GM23338 (cell line): ENCODE results near the gene CNTNAP2. TPM values are rescaled to one million over a fixed set of nuclear protein-coding genes. Genes with fewer than 3 reads are reported as not detected.
A peak's percentile ranks its signal among the peaks of the same experiment; 100 is the strongest.

Experiments used
- ATAC-seq: fragments of 200-7000 bp; cut with Tn5 transposase; 3 replicates; pipeline ENCODE4 v1.9.1; 2020
- DNase-seq: peaks from one replicate; pipeline ENCODE4 v3.0.0-alpha.2; 2015; ENCODE audit warnings: low spot score
- H2AFZ ChIP-seq: fragments of 200-600 bp; sonication (generic); 2 replicates; pipeline ENCODE4 v1.8.0; 2016; ENCODE audit warnings: antibody characterized with exemption, mild to moderate bottlenecking, moderate library complexity
- H3F3A ChIP-seq: fragments of 200-600 bp; sonication (generic); replicated peaks from 2 replicates; pipeline ENCODE4 v1.8.0; 2017; ENCODE audit warnings: antibody characterized with exemption, mixed run types, low read depth
- H3K27ac ChIP-seq: fragments of 200-600 bp; sonication (generic); 2 replicates; pipeline ENCODE4 v1.6.1; 2016; ENCODE audit warnings: low read depth
- H3K27me3 ChIP-seq: fragments of 200-600 bp; sonication (generic); 2 replicates; pipeline ENCODE4 v1.8.0; 2016; ENCODE audit warnings: mild to moderate bottlenecking, mixed run types, moderate library complexity; ENCODE audit not compliant: insufficient read depth
- H3K36me3 ChIP-seq: fragments of 200-600 bp; sonication (generic); 2 replicates; pipeline ENCODE4 v1.8.0; 2016; ENCODE audit warnings: mild to moderate bottlenecking; ENCODE audit not compliant: insufficient read depth
- H3K4me1 ChIP-seq: fragments of 200-600 bp; sonication (generic); 2 replicates; pipeline ENCODE4 v1.8.0; 2016; ENCODE audit warnings: mild to moderate bottlenecking, moderate library complexity; ENCODE audit not compliant: insufficient read depth
- H3K4me2 ChIP-seq: fragments of 200-600 bp; sonication (generic); 2 replicates; pipeline ENCODE4 v1.7.1; 2017; ENCODE audit warnings: mixed run types
- H3K4me3 ChIP-seq: fragments of 200-600 bp; sonication (generic); 2 replicates; pipeline ENCODE4 v1.6.1; 2016; ENCODE audit warnings: mixed run types
- H3K79me2 ChIP-seq: fragments of 200-600 bp; sonication (generic); replicated peaks from 2 replicates; pipeline ENCODE4 v1.8.0; 2017; ENCODE audit warnings: mild to moderate bottlenecking; ENCODE audit not compliant: insufficient read depth
- H3K9me2 ChIP-seq: fragments of 200-600 bp; sonication (generic); 2 replicates; pipeline ENCODE4 v1.8.0; 2017; ENCODE audit not compliant: insufficient read depth
- H4K20me1 ChIP-seq: fragments of 200-600 bp; sonication (generic); replicated peaks from 2 replicates; pipeline ENCODE4 v1.8.0; 2017; ENCODE audit warnings: mild to moderate bottlenecking; ENCODE audit not compliant: insufficient read depth
- H3K27ac Mint-ChIP-seq: 2 replicates; pipeline ENCODE4 v1.8.0; 2020; ENCODE audit warnings: inconsistent platforms, mild to moderate bottlenecking, moderate library complexity, mixed read lengths
- H3K27me3 Mint-ChIP-seq: 3 replicates; pipeline ENCODE4 v1.8.0; 2022; ENCODE audit warnings: low read depth, mild to moderate bottlenecking, moderate library complexity, mixed read lengths, inconsistent platforms; ENCODE audit not compliant: insufficient read depth, poor library complexity
- H3K36me3 Mint-ChIP-seq: 3 replicates; pipeline ENCODE4 v1.8.0; 2021; ENCODE audit warnings: low read depth, mild to moderate bottlenecking, inconsistent platforms, moderate library complexity, mixed read lengths
- H3K4me1 Mint-ChIP-seq: 3 replicates; pipeline ENCODE4 v1.8.0; 2020; ENCODE audit warnings: mild to moderate bottlenecking, inconsistent platforms, mixed read lengths
- H3K4me3 Mint-ChIP-seq: 3 replicates; pipeline ENCODE4 v1.8.0; 2021; ENCODE audit warnings: moderate library complexity, mild to moderate bottlenecking, inconsistent platforms, mixed read lengths
- H3K9me3 Mint-ChIP-seq: 3 replicates; pipeline ENCODE4 v1.8.0; 2020; ENCODE audit warnings: moderate library complexity, mild to moderate bottlenecking, inconsistent platforms, mixed read lengths
- CREB1 ChIP-seq: fragments of 250-450 bp; sonication (Bioruptor Pico); IDR thresholded peaks from 2 replicates; pipeline ENCODE4 v1.5.0; 2020; ENCODE audit warnings: low read depth, mild to moderate bottlenecking, moderate library complexity
- ETS1 ChIP-seq: IDR thresholded peaks from 2 replicates; pipeline ENCODE4 v1.6.1; 2016; ENCODE audit warnings: antibody characterized with exemption
- EZH2 ChIP-seq: fragments of 200-600 bp; sonication (generic); IDR thresholded peaks from one replicate; pipeline ENCODE4 v1.8.0; 2017; ENCODE audit warnings: antibody characterized with exemption, mild to moderate bottlenecking, low read depth; ENCODE audit not compliant: unreplicated experiment
- EZH2phosphoT487 ChIP-seq: fragments of 200-600 bp; sonication (generic); IDR thresholded peaks from one replicate; pipeline ENCODE4 v1.8.1; 2018; ENCODE audit warnings: antibody characterized with exemption; ENCODE audit not compliant: unreplicated experiment
- JUNB ChIP-seq: IDR thresholded peaks from one replicate; pipeline ENCODE4 v1.6.1; 2016; ENCODE audit warnings: antibody characterized with exemption; ENCODE audit not compliant: unreplicated experiment
- NANOG ChIP-seq: IDR thresholded peaks from 2 replicates; pipeline ENCODE4 v1.6.1; 2016; ENCODE audit warnings: antibody characterized with exemption, borderline replicate concordance
- POLR2AphosphoS5 ChIP-seq: IDR thresholded peaks from 2 replicates; pipeline ENCODE4 v1.6.1; 2016; ENCODE audit warnings: antibody characterized with exemption, low read depth
- STAT1 ChIP-seq: IDR thresholded peaks from one replicate; pipeline ENCODE4 v1.6.1; 2016; ENCODE audit warnings: antibody characterized with exemption; ENCODE audit not compliant: unreplicated experiment
- ZNF114 ChIP-seq: fragments of 250-450 bp; sonication (Bioruptor Pico); IDR thresholded peaks from 2 replicates; pipeline ENCODE4 v1.5.0; 2020; ENCODE audit warnings: mild to moderate bottlenecking, moderate library complexity
- ZNF331 ChIP-seq: fragments of 250-450 bp; sonication (Bioruptor Pico); IDR thresholded peaks from 2 replicates; pipeline ENCODE4 v1.5.0; 2020; ENCODE audit warnings: low read depth, mild to moderate bottlenecking, moderate library complexity
- ZNF462 ChIP-seq: fragments of 250-450 bp; sonication (Bioruptor Pico); IDR thresholded peaks from 2 replicates; pipeline ENCODE4 v1.5.0; 2020; ENCODE audit warnings: mild to moderate bottlenecking, moderate library complexity
- polyA plus RNA-seq: library from polyadenylated mRNA; unstranded; fragments of >200 nt; fragmentation: Nextera tagmentation; extraction: Ambion mirVana; gene quantifications from 2 replicates; pipeline ENCODE4 v1.2.1, GENCODE V29; 2016
- total RNA-seq: library from RNA; depleted of rRNA; stranded (reverse); fragments of >200 nt; shearing (Covaris generic); gene quantifications from 2 replicates; pipeline ENCODE4 v1.2.3, GENCODE V29; 2014
- TF ChIP-seq, protein P1 (sequence below): IDR thresholded peaks from one replicate; pipeline ENCODE4 v1.6.1; 2018; ENCODE audit warnings: antibody characterized with exemption; ENCODE audit not compliant: unreplicated experiment
- TF ChIP-seq, protein P2 (sequence below), 2 experiments: fragments of 200-600 bp in 1 of 2; sonication (generic) in 1 of 2; conservative IDR thresholded peaks; 2 replicates each; pipeline versions ENCODE4 v1.5.1 to v1.6.1; 2016 to 2017; ENCODE audit warnings: antibody characterized with exemption in 2 of 2, low read depth in 2 of 2, mild to moderate bottlenecking in 2 of 2, moderate library complexity in 1 of 2

CNTNAP2 gene
- total and polyA plus RNA-seq, 2 experiments from 2014 or later: 38.2 to 61.3 TPM

DNA sequence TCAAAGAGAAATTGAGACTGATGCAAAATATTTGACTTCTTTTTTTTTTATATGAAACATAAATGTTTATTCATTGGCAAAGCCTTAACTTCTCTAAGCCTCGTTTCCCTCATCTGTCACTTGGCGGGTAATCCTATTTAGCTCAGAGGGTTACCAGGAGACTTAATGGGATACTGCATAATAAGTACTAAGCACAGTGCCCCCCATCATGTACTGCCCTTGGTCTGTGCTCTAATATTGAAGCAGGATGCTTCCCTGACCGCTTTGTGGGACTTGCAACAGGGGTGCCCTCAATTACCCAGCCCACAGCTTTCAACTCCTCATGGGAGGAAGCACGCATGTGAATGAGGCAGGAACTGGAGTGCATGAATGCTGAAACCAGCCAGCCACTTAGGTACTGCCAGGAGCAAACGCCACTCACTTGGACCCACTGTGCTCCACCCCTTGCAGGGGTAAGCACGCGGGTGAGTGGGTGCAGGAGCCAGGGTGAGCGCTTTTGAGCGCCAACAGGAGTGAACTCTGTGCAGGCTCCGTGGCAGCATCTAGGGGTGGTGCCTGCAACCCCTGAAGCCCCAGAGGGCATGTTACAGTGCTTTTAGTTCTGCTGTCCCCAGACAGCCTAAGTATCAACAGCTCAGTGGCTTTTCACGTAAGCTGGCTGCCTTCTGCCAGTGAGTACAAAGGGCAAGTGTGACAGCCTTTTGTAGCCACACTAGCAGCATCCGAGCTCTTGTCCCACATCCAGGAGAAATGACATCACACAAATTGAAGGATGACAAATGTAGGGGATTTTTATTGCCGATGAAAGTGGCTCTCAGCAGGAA lies 2264.2 kb downstream of the CNTNAP2 start:
- no peaks in the 10 kb centered on the region for H3K9me2 ChIP-seq
- no peak overlapping the region for H3K4me3 Mint-ChIP-seq
- peaks cover 6% of the 10 kb centered on the region for H3K9me3 Mint-ChIP-seq
- DNase-seq (peak; percentile 0), ATAC-seq (no peak)
- H3K27ac Mint-ChIP-seq: no peak overlapping the region
- peaks cover 11% of the 10 kb centered on the region for H3K4me1 ChIP-seq
- H3K27me3 ChIP-seq: no peaks in the 10 kb centered on the region
- no peak overlapping the region for H3K4me3 ChIP-seq
- no peaks in the 10 kb centered on the region for H3F3A ChIP-seq
- H2AFZ ChIP-seq: no peak overlapping the region
- H3K79me2 ChIP-seq: no peaks in the 10 kb centered on the region
- H3K27ac ChIP-seq: peak overlapping the region; percentile 76; the same call in 1 of the 2 replicates
- H3K36me3 ChIP-seq: no peaks in the 10 kb centered on the region; the same call in 1 of the 2 replicates
- no peaks in the 10 kb centered on the region for H4K20me1 ChIP-seq
- H3K4me1 Mint-ChIP-seq: peaks cover 18% of the 10 kb centered on the region
- H3K27me3 Mint-ChIP-seq: no peaks in the 10 kb centered on the region
- H3K36me3 Mint-ChIP-seq: peaks cover 37% of the 10 kb centered on the region
- H3K4me2 ChIP-seq: no peak overlapping the region
- TF ChIP-seq EZH2 (no peak), NANOG (no peak), CREB1 (CRISPR knock-in tag) (no peak), ZNF114 (CRISPR knock-in tag) (no peak), STAT1 (no peak), EZH2phosphoT487 (no peak), JUNB (no peak), ETS1 (no peak), ZNF331 (CRISPR knock-in tag) (no peak), ZNF462 (CRISPR knock-in tag) (no peak), POLR2AphosphoS5 (no peak)
- TF ChIP-seq, protein P1, sequence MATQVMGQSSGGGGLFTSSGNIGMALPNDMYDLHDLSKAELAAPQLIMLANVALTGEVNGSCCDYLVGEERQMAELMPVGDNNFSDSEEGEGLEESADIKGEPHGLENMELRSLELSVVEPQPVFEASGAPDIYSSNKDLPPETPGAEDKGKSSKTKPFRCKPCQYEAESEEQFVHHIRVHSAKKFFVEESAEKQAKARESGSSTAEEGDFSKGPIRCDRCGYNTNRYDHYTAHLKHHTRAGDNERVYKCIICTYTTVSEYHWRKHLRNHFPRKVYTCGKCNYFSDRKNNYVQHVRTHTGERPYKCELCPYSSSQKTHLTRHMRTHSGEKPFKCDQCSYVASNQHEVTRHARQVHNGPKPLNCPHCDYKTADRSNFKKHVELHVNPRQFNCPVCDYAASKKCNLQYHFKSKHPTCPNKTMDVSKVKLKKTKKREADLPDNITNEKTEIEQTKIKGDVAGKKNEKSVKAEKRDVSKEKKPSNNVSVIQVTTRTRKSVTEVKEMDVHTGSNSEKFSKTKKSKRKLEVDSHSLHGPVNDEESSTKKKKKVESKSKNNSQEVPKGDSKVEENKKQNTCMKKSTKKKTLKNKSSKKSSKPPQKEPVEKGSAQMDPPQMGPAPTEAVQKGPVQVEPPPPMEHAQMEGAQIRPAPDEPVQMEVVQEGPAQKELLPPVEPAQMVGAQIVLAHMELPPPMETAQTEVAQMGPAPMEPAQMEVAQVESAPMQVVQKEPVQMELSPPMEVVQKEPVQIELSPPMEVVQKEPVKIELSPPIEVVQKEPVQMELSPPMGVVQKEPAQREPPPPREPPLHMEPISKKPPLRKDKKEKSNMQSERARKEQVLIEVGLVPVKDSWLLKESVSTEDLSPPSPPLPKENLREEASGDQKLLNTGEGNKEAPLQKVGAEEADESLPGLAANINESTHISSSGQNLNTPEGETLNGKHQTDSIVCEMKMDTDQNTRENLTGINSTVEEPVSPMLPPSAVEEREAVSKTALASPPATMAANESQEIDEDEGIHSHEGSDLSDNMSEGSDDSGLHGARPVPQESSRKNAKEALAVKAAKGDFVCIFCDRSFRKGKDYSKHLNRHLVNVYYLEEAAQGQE: no peak
- TF ChIP-seq, protein P2, sequence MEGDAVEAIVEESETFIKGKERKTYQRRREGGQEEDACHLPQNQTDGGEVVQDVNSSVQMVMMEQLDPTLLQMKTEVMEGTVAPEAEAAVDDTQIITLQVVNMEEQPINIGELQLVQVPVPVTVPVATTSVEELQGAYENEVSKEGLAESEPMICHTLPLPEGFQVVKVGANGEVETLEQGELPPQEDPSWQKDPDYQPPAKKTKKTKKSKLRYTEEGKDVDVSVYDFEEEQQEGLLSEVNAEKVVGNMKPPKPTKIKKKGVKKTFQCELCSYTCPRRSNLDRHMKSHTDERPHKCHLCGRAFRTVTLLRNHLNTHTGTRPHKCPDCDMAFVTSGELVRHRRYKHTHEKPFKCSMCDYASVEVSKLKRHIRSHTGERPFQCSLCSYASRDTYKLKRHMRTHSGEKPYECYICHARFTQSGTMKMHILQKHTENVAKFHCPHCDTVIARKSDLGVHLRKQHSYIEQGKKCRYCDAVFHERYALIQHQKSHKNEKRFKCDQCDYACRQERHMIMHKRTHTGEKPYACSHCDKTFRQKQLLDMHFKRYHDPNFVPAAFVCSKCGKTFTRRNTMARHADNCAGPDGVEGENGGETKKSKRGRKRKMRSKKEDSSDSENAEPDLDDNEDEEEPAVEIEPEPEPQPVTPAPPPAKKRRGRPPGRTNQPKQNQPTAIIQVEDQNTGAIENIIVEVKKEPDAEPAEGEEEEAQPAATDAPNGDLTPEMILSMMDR (conservative IDR thresholded peaks at IDR 0.05; ENCODE audit: low read depth in 2 of 2): no peak
